Activated CD8-positive, alpha-beta T cell treated with anti-CD3 and anti-CD28 coated beads for 36 hours (primary cell): ENCODE results near the gene ZNF346. TPM values are rescaled to one million over a fixed set of nuclear protein-coding genes. Genes with fewer than 3 reads are reported as not detected.

Source experiments
- ATAC-seq: fragments of 200-7000 bp; cut with Tn5 transposase; one replicate; pipeline ENCODE4 v1.10.0; 2021; ENCODE audit warnings: mild to moderate bottlenecking, moderate library complexity
- CTCF ChIA-PET: fragments of 350-600 bp; sonication (Branson Sonifier 250); formaldehyde crosslinking; loops from one replicate; lab custom pipeline; 2021; ENCODE audit warnings: antibody characterized with exemption; lab: Charles Lee
- POLR2A ChIA-PET: fragments of 350-600 bp; sonication (Branson Sonifier 250); formaldehyde crosslinking; loops from one replicate; lab custom pipeline; 2021; ENCODE audit warnings: antibody characterized with exemption; lab: Charles Lee
- DNase-seq: peaks from one replicate; pipeline ENCODE4 v3.0.0-alpha.2; 2020
- H3K27ac Mint-ChIP-seq: one replicate; pipeline ENCODE4 v1.8.0; 2021; ENCODE audit warnings: mild to moderate bottlenecking, mixed read lengths
- H3K27me3 Mint-ChIP-seq: one replicate; pipeline ENCODE4 v1.8.0; 2021; ENCODE audit warnings: mixed read lengths
- H3K36me3 Mint-ChIP-seq: one replicate; pipeline ENCODE4 v1.8.0; 2021; ENCODE audit warnings: low read depth, mixed read lengths
- H3K4me1 Mint-ChIP-seq: one replicate; pipeline ENCODE4 v1.8.0; 2021; ENCODE audit warnings: low read depth, mixed read lengths
- H3K4me3 Mint-ChIP-seq: one replicate; pipeline ENCODE4 v1.8.0; 2021; ENCODE audit warnings: mild to moderate bottlenecking, moderate library complexity, mixed read lengths
- H3K9me3 Mint-ChIP-seq: one replicate; pipeline ENCODE4 v1.8.0; 2021; ENCODE audit warnings: mixed read lengths
- CTCF ChIP-seq: fragments of 200-600 bp; IDR thresholded peaks from one replicate; pipeline ENCODE4 v1.8.0; 2022; ENCODE audit warnings: antibody characterized with exemption, mild to moderate bottlenecking
- intact Hi-C: fragments of 100-400 bp; cut with micrococcal nuclease; formaldehyde crosslinking; loops from one replicate; pipeline ENCODE4 v1.10.0; 2022
- total RNA-seq, 2 experiments: library from RNA; stranded (reverse); gene quantifications; one replicate each; pipeline ENCODE4 v1.2.3, GENCODE V29; 2021

Gene ZNF346
- total RNA-seq, 2 experiments from 2014 or later, result 15.0 to 17.0 TPM

- DNase-seq, result no peak
- POLR2A ChIA-PET, result no interaction called here
- Mint-ChIP-seq H3K4me1 (peaks cover 3% of the 10 kb centered on the region), H3K36me3 (no peaks in the 10 kb centered on the region), H3K4me3 (no peak overlapping the region), H3K27ac (no peak overlapping the region), H3K9me3 (no peaks in the 10 kb centered on the region), H3K27me3 (peaks cover 12% of the 10 kb centered on the region)
- CTCF ChIA-PET, result no interaction called here
- TF ChIP-seq CTCF, result no peak
- ATAC-seq, result no peak
- intact Hi-C loops, result no loop called here
Observed at GRCh38 chr5:177090813-177091212, 68.3 kb downstream of the ZNF346 start.

GRCh38 chr5:177091232-177091631, 68.7 kb downstream of the ZNF346 start:
- intact Hi-C loops, result no loop called here
- Mint-ChIP-seq H3K27ac (no peak overlapping the region), H3K4me3 (no peak overlapping the region), H3K27me3 (peaks cover 12% of the 10 kb centered on the region), H3K4me1 (peaks cover 1% of the 10 kb centered on the region), H3K36me3 (no peaks in the 10 kb centered on the region), H3K9me3 (no peaks in the 10 kb centered on the region)
- ATAC-seq (no peak), DNase-seq (no peak)
- no peak for TF ChIP-seq CTCF
- ChIA-PET POLR2A (no interaction called here), CTCF (no interaction called here)

GRCh38 chr5:177092178-177093081, 69.9 kb downstream of the ZNF346 start:
- no peak for TF ChIP-seq CTCF
- Mint-ChIP-seq H3K36me3 (no peaks in the 10 kb centered on the region), H3K4me3 (no peak overlapping the region), H3K27me3 (peaks cover 12% of the 10 kb centered on the region), H3K9me3 (no peaks in the 10 kb centered on the region), H3K27ac (no peak overlapping the region), H3K4me1 (no peaks in the 10 kb centered on the region)
- ChIA-PET CTCF (interaction anchor here (1.0 to 1.6 kb wide), 3 partner anchors 20 to 227 kb away, joined by 3 to 5 read pairs (median 3); no protein-coding TSS in a partner anchor), POLR2A (no interaction called here)
- intact Hi-C loops, result no loop called here
- no peak for ATAC-seq
- DNase-seq, result no peak

DNA sequence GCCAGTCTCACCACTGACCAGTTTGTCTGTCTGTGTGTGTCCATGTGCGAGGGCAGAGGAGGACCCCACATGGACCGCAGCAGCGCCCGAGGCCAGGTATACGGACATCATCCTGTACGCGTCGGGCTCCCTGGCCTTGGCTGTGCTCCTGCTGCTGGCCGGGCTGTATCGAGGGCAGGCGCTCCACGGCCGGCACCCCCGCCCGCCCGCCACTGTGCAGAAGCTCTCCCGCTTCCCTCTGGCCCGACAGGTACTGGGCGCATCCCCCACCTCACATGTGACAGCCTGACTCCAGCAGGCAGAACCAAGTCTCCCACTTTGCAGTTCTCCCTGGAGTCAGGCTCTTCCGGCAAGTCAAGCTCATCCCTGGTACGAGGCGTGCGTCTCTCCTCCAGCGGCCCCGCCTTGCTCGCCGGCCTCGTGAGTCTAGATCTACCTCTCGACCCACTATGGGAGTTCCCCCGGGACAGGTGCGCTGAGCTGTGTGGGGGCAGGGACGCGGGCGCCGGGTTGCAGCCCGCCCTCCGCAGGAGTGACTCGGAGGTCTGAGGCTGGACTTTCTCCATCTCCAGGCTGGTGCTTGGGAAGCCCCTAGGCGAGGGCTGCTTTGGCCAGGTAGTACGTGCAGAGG, 70.7 kb downstream of the ZNF346 start:
- DNase-seq, result no peak
- H3K4me1 Mint-ChIP-seq, result no peaks in the 10 kb centered on the region
- CTCF ChIA-PET, result interaction anchor here (1.0 to 1.6 kb wide), 3 partner anchors 19 to 227 kb away, joined by 3 to 5 read pairs (median 3); no protein-coding TSS in a partner anchor
- no peak overlapping the region for H3K27ac Mint-ChIP-seq
- H3K36me3 Mint-ChIP-seq, result no peaks in the 10 kb centered on the region
- TF ChIP-seq CTCF, result no peak
- H3K27me3 Mint-ChIP-seq, result peaks cover 8% of the 10 kb centered on the region
- intact Hi-C loops, result no loop called here
- H3K4me3 Mint-ChIP-seq, result no peak overlapping the region
- no peak for ATAC-seq
- POLR2A ChIA-PET, result no interaction called here
- no peaks in the 10 kb centered on the region for H3K9me3 Mint-ChIP-seq

DNA sequence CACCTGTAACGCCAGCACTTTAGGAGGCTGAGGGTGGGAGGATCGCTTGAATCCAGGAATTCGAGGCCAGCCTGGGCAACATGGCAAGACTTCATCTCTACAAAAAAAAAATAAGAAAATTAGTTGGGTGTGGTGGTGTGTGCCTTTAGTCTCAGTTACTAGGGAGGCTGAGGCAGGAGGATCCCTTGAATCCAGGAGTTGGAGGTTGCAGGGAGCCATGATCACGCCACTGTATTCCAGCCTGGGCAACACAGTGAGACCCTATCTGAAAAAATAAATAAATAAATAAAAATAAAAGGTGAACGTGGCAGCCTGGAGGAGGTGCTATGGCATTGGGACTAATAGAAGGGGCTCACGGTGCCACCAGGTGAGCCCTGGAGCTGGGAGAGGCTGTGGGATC, 71.3 kb downstream of the ZNF346 start:
- ATAC-seq (no peak), DNase-seq (no peak)
- intact Hi-C loops, result no loop called here
- TF ChIP-seq CTCF, result no peak
- ChIA-PET CTCF (interaction anchor here (1.6 kb wide), 1 partner anchor 22 kb away, joined by 5 read pairs; no protein-coding TSS in a partner anchor), POLR2A (no interaction called here)
- Mint-ChIP-seq H3K9me3 (no peaks in the 10 kb centered on the region), H3K36me3 (no peaks in the 10 kb centered on the region), H3K4me3 (no peak overlapping the region), H3K27ac (no peak overlapping the region), H3K27me3 (peaks cover 5% of the 10 kb centered on the region), H3K4me1 (no peaks in the 10 kb centered on the region)
